GM21423 (cell line): Measurements from ENCODE around the gene DNAJB1.

Experiments used
- ATAC-seq: cut with Tn5 transposase; IDR thresholded peaks from one replicate; pipeline ENCODE4 v1.9.1; 2021; ENCODE audit warnings: mild to moderate bottlenecking, moderate library complexity; ENCODE audit not compliant: unreplicated experiment

Gene DNAJB1

DNA sequence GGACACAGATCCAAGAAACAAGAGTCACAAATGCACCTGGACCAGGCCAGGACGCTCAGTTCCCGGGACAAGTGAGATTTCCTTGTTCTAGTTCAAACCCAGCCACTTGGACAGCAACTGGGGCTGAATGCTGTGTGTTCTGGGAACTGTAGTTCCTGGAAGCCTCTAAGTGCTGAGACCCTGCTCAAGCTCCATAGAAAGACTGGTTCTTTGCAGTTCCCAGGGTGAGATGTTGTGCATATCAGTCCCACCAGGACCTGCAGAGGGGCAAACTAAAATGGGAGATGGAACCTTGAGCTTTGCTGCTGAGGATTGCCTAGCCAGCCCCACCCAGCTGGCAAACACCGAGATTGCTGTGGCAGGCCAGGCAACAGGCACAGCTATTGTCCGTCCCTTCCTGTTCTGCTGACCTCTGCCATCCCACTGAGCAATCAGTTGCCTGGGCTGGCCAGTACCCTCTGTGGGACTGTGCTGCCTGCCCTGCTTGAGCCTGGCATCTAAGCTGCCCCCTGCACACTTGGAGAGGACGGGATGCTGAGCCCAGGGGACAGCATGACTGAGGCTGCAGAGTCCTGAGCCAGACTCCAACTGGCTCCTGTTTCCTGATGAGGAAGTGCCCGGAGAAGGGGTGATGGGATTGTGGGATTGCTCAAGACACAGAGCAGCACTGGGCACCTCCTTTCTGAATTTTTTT is 20.8 kb downstream of the DNAJB1 start:
- ATAC-seq = no peak

DNA sequence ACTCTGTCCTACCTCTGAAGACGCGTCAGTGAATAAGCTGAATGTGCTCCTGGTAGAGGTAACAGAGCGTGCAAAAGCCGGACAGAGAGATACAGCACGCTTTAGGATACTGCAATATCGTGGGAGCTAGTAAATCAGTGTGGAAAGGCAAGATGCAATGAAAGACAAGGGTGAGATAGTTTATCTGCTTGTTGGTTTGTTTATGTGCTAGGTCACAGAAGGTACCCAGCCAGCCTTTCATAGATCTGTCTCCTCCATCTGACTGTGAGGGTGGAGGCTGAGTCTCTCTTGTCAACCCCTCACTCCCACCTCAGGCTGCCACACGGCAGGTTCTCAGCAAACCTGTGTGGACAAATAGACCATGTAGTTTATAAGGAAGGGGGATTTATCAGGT is 21.4 kb downstream of the DNAJB1 start:
- ATAC-seq = no peak

DNA sequence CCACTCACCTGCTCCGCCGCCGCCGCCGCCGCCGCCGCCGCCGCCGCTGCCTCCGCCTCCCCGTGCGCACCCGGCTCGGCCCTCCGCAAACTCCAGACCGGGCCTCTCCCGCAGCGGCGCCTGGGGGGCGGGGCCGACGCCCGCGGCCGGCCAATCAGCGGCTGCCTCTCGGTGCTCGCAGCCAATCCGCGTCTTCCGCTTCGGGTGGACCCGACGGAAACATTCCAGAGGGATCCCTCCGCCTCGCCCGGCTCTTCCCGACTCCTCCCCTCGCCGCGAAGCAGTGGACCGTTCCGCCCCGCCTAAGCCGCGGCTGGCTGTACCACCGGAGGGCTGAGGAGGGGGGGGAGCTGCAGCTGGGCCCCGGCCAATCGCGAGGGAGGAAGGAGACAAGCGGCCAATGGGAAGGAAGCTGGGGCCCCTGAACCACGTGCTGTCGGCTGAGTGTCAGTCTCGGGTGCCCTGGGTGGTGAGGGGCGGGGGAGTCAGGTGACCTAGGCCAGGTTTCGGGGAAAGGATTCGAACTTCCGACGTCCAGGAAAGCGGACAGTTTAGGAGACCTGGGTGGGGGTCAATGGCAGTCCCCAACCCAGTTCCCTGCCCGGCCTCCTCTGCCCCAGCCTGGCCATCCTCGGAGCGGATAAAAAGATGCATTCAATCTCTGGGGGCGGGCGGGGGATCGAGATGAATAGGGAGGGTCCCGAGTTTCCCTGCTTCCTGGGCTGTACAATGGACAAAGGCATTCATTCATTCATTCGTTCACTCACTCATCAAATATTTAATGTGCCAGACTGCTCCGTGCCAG is 22.0 kb downstream of the DNAJB1 start, which contains the start of gene GIPC1:
Gene GIPC1 (minus strand): TSS at position 99 of the 805 bp plus-strand sequence. CDS start 13,151 bp downstream, outside the sequence.
- no peak for ATAC-seq

DNA sequence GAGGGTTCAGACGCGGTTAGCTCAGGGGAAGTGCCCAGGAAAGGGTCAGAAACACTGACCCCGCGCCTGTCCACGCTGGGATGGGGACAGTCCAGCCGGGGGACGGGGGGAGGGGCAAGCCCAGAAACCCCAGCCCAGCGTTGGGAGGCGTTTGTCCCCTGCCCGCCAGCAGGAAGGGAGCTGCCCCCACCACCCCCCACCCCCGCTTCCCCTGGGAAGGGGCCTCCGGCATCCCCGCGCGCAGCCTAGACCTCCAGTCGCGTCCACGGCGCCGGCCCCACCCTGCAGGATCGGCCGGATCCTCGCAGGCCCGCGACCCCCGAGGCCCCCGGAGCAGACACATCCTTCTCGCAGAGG is 22.5 kb downstream of the DNAJB1 start:
- no peak for ATAC-seq

DNA sequence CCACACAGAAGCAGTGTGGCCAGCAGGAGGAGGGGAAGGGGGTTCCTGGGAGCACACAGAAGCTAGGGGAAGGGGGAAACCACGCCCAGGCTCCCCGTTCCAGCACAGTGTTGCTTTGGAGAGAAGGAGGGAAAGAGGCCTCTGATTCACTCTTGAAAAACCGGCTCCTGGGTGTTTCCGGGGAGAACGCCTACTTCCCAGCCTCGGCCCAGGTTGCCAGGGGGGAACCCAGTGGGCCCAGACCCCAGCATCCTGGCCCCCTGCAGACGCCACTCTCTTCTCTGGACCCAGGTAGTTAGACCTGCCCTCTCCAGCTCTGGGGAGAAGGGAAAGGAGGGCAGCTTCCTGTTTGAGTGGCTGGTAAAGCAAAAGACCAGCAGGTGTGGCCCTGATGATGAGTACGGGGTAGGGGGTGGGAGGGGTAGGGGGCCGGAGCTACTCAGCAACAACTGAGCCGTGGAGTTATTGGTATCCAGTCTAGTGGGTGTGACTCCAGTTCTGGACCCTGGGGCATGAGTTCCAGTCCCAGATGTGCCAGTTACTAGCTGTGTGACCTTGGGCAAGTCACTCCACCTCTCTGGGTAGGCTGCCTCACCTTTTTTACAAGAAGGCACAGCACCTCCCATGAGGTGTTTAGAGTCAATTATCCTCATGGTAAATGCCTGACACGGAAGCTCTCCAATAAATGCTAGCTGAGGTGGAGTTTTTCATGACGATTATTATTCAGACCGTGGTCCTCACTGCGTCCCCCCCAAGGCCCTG is 23.1 kb downstream of the DNAJB1 start:
- ATAC-seq = no peak

DNA sequence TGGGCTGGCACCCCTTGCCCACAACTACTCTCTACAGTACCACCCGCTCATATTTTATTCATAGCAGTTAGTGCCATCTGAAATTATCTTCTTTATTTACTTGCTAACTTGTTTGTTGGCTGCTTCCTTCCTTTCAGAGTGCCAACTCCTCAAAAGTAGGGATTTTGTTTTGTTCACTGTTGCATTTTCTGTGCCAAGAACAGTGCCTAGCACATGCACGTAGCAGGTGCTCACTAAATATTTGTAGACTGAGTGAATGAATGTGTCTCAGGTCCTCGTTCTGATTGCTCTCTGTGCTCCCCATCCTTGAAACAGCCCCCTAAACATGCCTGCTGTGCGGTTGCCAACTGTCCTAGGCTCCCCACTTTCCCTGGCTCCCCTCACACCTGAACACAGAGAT is 23.8 kb downstream of the DNAJB1 start:
- no peak for ATAC-seq

DNA sequence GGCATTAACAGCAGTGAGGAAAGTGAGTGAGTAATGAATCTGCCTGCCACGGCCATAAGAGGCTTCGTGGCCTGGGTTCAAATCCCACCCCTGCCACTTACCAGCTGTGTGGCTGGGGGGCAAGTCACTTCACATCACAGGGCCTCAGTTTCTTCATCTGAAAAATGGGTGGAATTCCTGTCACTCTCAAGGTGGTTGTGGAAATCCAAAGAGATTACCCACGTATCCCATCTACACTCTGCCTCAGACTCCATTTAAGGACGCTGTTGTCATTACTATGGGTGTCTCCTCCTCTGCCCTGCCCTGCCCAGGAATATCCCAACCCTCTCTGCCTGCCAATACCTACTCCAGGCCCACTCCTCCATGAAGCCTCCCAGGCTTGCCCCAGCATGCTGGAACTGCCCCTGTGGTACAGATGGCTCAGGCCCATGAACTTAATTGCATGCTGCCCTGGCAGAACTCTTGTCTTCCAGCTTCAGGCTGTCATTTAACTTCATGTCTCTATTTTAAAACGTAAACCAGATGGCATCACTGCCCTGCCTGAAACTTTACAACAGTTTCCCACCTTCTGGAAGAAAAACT is 25.4 kb downstream of the DNAJB1 start:
- ATAC-seq = no peak

DNA sequence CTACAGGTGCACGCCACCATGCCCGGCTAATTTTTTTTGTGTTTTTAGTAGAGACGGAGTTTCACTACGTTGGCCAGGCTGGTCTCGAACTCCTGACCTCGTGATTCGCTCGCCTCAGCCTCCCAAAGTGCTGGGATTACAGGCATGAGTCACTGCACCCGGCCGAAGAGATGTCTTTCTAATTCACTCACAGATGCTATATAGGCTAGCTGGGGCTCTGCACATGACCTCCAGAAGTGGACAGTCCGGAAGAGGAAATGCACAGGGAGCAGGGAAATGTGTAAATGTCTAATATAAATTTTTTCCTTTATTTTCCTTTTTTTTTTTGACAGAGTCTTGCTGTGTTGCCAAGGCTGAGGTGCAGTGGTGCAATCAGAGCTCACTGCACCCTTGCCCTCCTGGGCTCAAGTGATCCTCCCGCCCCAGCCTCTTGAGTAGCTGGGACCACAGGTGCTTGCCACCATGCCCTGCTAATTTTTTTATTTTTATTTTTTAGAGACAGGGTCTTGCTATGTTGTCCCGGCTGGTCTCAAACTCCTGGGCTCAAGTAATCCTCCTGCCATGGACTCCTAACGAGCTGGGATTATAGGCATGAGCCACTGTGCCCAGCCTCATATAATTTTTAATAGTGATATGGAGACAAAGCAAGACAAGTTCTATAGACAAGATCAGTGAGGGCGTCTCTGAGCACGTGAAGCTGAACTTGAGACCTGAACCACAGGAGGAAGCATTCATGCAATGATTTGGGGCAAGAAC is 30.6 kb downstream of the DNAJB1 start:
- no peak for ATAC-seq

DNA sequence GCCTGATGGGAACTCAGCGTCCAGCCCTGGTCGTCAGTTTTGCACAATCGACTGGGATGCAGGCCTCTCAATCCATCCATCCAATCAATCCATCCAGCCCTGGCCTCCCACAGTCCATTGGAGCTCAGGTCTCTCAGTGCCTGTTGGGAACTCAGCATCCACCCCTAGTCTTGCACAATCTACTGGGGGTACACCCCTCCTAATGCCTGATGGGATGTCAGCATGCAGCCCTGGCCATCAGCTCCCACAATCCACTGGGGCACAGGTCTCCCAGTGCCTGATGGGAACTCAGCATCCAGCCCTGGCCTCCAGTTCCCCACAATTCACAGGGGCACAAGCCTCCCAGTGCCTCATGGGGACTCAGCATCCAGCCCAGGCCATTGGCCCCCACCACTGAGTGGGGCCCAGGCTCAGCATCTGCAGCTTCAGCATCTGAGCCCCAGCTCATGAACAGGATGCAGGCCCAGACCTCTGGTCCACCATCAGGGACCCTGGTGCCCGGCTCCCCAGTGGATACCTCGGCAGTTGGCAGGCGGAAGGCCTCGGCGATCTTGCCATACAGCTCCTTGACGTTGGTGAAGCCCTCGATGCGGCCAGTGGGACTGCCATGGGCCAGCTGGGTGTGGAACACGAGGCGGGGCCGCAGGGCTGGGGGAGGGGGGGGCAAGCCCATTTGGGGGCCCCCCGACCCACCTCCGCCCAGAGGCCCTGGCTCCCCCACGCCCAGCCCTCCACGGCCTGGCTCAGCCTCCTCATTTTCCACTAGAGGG is 35.8 kb downstream of the DNAJB1 start:
- ATAC-seq = no peak

DNA sequence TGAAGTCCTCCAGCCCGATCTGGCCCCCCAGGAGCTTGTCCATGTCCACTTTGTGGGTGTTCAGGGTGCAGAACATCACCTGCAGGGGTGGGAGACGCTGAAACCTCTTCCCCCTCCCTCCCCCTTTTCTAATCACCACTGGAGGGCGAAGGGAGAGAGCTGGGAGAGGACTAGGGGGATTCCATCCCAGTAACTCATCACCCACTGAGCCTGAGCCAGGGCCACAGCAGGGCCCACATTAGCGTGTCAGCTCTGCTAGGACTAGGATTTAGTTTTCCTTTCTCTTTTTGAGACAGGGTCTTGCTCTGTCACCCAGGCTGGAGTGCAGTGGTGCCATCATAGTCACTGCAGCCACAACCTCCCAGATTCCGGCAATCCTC is 37.5 kb downstream of the DNAJB1 start:
- no peak for ATAC-seq

DNA sequence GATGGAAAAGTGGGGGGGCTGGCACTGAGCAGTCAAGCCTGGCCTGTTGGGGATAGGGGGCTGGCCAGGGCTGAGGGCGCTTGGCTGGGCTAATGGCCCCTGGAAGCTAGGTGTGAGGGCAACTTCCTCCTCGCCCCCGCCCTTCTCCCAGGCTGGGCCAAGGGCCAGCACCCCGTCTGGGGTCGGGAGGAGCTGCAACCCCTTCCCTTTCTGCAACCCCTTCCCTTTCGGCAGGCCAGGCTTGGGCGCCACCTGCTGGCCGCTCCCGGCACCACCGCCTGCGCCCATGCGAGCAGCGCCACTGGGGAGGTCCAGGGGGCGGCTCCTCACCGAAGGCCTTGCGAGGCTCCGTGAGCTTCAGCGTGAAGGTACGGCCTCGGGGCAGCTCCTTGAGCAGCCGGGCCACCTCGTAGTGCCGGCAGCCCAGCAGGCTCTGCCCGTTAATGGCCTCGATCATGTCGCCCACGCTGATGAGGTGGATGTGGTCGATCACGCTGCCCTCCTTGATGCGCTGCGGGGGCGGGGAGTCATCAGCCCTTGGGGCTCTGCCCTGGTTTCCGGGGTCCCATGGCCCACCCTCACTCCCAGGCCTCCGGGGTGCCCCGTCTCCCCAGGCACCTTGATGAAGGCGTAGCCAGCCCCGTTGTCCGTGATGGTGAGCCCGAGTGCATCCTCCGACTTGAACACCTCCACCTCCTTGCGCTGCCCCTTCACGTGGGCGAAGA is 38.1 kb downstream of the DNAJB1 start:
- ATAC-seq = no peak

DNA sequence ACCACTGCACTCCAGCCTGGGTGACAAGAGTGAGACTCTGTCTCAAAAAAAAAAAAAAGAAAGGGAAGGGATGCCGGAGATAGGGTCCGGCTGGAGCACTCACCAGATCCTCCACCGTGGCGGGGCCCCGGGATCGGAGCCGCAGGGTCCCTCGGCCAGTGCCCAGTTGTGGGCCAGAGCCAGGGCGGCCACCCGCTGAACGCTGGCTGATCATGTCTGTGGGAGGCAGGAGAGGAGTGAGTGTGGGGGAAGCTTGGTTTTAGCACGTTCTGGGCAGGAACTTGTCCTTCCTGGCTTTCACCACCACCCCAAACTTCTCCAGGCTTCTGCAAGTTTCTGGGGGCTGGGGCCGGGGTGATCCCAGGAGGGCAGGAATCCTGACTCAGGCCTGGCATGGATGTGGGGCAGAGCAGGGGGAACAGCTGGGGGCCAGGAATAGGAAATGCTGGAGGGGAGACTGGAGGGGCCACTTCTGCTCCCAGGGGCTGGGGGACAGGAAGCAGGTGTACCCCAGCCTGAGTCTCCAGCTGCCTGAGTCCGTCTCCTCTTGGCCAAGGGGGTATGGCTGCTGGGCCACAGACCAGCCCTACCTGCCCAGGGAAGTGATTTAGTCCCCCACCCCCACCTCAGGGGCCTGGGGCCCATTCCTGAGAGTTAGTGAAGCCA is 38.8 kb downstream of the DNAJB1 start:
- ATAC-seq = no peak

DNA sequence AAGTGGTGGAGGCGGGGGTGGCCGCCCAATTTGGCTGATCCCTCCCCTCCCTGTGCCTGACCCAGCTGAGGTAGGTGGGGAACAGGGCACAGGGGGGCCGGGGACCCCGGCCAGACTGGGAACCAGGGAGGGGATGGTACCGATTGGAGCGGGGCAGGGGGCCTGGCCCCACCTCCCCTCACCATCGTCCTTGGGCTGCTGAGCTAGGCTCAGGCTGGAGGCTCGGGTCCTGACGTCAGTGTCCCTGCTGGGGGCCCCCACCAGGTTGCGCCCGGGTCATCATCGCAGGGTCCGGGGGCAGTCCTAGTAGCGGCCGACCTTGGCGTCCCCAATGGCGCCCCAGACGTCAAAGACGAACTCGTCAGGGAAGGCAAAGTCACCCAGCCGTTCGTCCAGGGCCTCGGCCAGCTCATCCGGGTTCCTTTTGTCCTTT is 40.1 kb downstream of the DNAJB1 start:
- ATAC-seq = no peak

DNA sequence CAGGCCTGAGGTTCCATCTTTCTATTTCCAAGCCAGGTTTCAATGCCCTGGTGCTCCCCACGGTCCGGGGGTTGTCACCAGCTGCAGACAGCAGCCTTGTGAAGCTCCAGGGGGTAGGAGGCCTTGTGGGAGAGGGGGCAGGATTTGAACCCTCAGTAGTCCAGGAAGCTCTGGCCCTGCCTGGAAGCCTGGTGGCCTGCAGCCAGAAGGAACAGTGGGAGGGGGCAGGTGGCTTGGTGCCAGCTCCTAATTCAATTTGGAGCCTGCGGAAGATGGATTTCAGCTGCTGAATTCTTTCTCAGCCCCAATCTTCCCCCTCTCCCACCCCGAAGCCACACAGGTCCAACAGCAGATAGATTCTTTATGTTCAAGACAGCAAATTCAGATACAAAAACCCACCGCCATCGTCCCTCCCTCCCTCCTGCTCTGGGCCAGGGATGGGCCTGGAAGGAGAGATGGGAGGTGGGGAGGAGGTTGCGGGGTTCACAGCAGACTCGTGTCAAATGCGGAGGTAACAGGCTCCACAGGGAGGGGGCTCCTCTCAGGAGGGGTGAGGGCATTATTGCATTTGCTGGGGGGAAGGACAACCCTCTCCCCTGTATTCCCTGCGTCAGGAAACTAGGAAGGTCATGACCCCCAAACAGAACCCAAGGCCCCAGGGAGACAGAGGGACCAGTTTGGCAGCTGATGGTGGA is 40.6 kb downstream of the DNAJB1 start:
- ATAC-seq = no peak

DNA sequence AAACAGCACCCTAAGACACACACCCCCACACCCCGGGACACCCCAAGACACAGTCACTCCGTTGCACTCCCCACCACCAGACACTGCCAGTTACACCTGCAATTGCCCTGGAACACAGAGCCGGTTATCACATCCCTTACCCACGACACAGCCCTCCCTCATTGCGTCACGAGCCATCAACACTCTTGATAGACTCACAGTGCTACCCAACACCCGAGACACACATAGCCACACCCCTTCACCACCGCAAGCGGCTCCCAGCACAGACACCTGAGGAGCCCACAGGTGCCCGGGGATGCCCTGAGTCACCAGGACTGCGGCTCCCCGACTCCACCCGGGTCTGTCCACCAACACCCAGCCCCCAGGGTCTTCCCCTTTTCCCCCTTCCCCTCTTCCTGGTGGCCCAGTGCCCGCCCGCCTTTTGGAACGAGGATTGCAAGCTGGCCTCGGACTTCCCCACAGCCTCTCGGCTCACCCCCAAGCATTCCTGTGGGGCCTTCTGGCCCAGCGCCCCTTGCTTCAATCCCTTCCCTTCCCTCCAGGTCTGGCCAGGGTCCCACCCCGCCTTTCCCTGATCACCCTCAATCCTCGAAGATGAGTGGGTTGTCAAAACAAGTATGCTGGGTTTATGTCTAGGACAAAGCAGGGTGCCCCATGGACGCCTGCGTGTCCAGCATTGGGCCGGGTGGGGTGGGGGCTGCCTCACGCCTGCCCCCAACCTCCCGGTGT is 41.4 kb downstream of the DNAJB1 start:
- no peak for ATAC-seq

DNA sequence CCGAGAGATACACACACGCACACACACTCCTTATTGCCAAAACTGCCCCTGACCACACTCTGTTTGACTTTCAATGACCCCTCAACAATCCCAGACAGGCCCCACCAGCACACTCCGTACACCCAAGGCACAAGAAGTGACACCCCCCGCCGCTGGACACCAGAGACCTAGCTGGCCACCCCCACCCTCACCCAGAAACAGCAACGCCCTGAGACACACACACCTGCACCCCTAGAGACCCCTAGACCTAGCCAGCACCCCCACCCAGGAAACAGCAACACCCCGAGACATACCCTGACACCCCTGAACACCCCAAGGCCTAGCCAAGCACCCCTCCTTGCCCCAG is 41.9 kb downstream of the DNAJB1 start:
- ATAC-seq = no peak

DNA sequence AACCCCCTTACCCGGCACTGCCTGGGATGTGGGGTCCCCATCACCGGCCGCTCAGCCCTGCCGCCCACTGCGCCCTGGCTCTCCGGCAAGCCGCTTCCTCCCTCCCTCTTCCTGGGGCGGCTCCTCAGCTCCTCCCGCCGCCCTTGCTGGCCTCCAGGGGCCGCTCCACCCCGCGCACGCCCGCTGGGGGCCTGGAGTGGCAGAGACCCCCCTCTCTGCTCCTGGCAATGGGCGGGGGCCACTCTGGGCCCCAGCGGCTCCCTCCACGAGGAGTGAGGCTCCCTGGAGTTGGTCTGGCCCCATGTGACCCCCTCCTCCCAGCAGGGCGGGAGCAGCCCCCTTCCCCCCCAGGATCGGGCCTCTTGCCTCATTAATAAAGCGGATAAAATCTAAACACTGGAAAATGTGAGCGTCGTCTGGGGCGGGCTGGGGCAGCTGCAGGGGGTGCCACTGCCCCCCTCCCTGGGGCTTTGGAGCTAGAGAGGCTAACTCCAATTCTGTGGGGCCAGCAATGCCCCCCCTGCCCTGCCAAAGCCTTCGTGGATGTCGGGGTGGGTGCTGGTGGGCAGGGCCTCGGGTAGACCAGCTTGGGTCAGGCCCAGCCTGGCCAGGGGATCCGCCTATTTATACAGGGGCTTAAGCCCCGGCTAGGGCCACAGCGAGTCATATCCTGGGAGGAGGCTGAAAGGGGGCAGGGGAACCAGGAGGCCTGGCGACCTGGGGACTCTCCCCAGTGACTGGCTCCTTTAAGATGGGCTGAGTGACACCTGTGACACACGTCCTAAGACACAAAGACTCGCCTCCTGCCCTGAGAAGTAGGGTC is 42.7 kb downstream of the DNAJB1 start, which contains the start of gene PTGER1:
Gene PTGER1 (minus strand): TSS at position 104 of the 823 bp plus-strand sequence. CDS start 1,034 bp downstream, outside the sequence.
- ATAC-seq = no peak
